NCI-H1436 (cell line): Measurements from ENCODE around the gene HEPH.
"Not testable (repeated sequence)": the region's sequence is repeated elsewhere in the genome, so short reads cannot be mapped to it uniquely, and the experiment has no call there.

Source experiments
- DNase-seq: peaks from one replicate; lab custom pipeline; 2025; lab: John Stamatoyannopoulos, UW

Gene HEPH

GRCh38 chrX:66163849-66164411 lies at the start of gene HEPH:
HEPH (plus strand) TSS chrX:66164247; CDS start chrX:66170571, 6,324 bp downstream.
- DNase-seq: no peak

- DNase-seq: not testable (repeated sequence)
These were observed 45.3 kb upstream of the HEPH start for GRCh38 chrX:66118722-66119121.

- DNase-seq: not testable (repeated sequence)
These were observed 42.7 kb upstream of the HEPH start for GRCh38 chrX:66121354-66121753.

GRCh38 chrX:66126662-66127061 lies 37.4 kb upstream of the HEPH start:
- DNase-seq: no peak

GRCh38 chrX:66130469-66130868 lies 33.6 kb upstream of the HEPH start:
- DNase-seq: no peak

- not testable (repeated sequence) for DNase-seq
These were observed 28.8 kb upstream of the HEPH start for GRCh38 chrX:66135284-66135683.

- no peak for DNase-seq
These were observed 21.7 kb upstream of the HEPH start for GRCh38 chrX:66142351-66142750.

- DNase-seq: no peak
These were observed 19.8 kb upstream of the HEPH start for GRCh38 chrX:66144258-66144657.

GRCh38 chrX:66149519-66149918 lies 14.5 kb upstream of the HEPH start:
- no peak for DNase-seq

- no peak for DNase-seq
These were observed 13.9 kb upstream of the HEPH start for GRCh38 chrX:66150163-66150562.

GRCh38 chrX:66162331-66162822 lies 1.7 kb upstream of the HEPH start:
- DNase-seq: no peak

- no peak for DNase-seq
These were observed 600 bp upstream of the HEPH start for GRCh38 chrX:66163447-66163846.

- no peak for DNase-seq
These were observed 423 bp downstream of the HEPH start for GRCh38 chrX:66164470-66164869.

- no peak for DNase-seq
These were observed 884 bp downstream of the HEPH start for GRCh38 chrX:66164931-66165330.

- no peak for DNase-seq
These were observed 2.6 kb downstream of the HEPH start for GRCh38 chrX:66166671-66167070.

GRCh38 chrX:66167431-66167830 lies 3.4 kb downstream of the HEPH start:
- DNase-seq: no peak

- DNase-seq: no peak
These were observed 12.1 kb downstream of the HEPH start for GRCh38 chrX:66176134-66176533.

- no peak for DNase-seq
These were observed 27.5 kb downstream of the HEPH start for GRCh38 chrX:66191563-66191962.

- no peak for DNase-seq
These were observed 29.8 kb downstream of the HEPH start for GRCh38 chrX:66193821-66194220.

- DNase-seq: no peak
These were observed 36.1 kb downstream of the HEPH start for GRCh38 chrX:66200050-66200664.

- no peak for DNase-seq
These were observed 37.1 kb downstream of the HEPH start for GRCh38 chrX:66200855-66201795.

GRCh38 chrX:66203114-66203513 lies 39.1 kb downstream of the HEPH start:
- DNase-seq: no peak

- DNase-seq: no peak
These were observed 57.8 kb downstream of the HEPH start for GRCh38 chrX:66221856-66222255.
